ENCODE data around the gene RBBP4. TPM values are rescaled to one million over a fixed set of nuclear protein-coding genes. Genes with fewer than 3 reads are reported as not detected.

Gene RBBP4
- total RNA-seq, 2 donors from 2014 or later: 122 to 183 TPM

DNA sequence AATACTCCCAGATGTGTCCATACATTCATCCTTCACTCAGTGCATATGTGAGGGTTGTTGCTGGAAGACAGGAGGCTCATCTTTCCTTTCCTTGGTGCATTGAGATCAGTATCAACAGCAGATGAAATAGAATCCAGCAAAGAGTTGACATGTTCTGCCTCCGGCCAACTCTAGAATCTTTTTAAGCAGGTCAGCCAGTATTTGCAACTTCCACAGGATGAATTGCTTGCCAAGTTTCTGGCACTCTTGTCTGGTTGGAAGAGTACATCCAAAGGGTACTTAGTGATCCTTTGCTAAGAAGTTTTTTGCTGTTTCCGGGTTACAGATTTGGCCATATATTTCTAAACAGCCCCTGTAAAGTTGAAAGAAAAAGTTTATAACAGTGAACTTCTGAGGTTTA is 30.5 kb downstream of the RBBP4 start:
- Histone ChIP-seq H3K27me3 (replicated peaks; ENCODE audit: insufficient read depth) (no peaks in the 10 kb centered on the region), H3K9me3 (no peaks in the 10 kb centered on the region), H3K4me3 (no peak overlapping the region), H3K27ac (peak overlapping the region in 1 of 2 donors; percentile 24), H3K4me1 (replicated peaks) (peaks cover 9% of the 10 kb centered on the region), H3K36me3 (no peaks in the 10 kb centered on the region)
- TF ChIP-seq POLR2AphosphoS5 (IDR thresholded peaks at IDR 0.05) (peak; percentile 68), POLR2A (IDR thresholded peaks at IDR 0.05) (no peak)
- TF ChIP-seq, protein P1, sequence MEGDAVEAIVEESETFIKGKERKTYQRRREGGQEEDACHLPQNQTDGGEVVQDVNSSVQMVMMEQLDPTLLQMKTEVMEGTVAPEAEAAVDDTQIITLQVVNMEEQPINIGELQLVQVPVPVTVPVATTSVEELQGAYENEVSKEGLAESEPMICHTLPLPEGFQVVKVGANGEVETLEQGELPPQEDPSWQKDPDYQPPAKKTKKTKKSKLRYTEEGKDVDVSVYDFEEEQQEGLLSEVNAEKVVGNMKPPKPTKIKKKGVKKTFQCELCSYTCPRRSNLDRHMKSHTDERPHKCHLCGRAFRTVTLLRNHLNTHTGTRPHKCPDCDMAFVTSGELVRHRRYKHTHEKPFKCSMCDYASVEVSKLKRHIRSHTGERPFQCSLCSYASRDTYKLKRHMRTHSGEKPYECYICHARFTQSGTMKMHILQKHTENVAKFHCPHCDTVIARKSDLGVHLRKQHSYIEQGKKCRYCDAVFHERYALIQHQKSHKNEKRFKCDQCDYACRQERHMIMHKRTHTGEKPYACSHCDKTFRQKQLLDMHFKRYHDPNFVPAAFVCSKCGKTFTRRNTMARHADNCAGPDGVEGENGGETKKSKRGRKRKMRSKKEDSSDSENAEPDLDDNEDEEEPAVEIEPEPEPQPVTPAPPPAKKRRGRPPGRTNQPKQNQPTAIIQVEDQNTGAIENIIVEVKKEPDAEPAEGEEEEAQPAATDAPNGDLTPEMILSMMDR (IDR thresholded peaks at IDR 0.05): no peak
- WGBS: 11% methylated on average over 2 of the region's 2 CpGs
- peak; percentile 31 for DNase-seq (ENCODE audit: low spot score)
- intact Hi-C loops (cut with DNase I): no loop called here

DNA sequence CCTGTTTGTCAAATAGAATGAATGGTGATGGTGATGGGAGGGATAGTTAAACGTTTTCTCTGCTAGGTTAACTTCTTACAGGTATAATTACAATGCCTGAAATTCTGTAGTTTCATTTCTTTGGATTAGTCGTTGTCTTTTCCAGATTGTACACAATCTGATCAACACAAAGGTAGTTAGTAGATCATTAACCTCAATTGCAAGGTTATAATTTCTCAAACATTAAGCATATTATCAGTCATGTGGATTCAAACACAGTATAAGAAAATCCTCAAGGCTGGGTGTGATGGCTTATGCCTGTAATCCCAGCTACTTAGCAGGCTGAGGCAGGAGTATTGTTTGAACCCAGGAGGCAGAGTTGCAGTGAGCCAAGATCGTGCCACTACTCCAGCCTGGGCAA is 31.0 kb downstream of the RBBP4 start:
- Histone ChIP-seq H3K36me3 (no peaks in the 10 kb centered on the region), H3K4me1 (replicated peaks) (peaks cover 9% of the 10 kb centered on the region), H3K27me3 (replicated peaks; ENCODE audit: insufficient read depth) (no peaks in the 10 kb centered on the region), H3K4me3 (no peak overlapping the region), H3K9me3 (no peaks in the 10 kb centered on the region), H3K27ac (peak overlapping the region in 1 of 2 donors; percentile 24)
- intact Hi-C loops (cut with DNase I): no loop called here
- no peak for DNase-seq (ENCODE audit: low spot score)
- 30% methylated on average over 3 of the region's 3 CpGs for WGBS
- TF ChIP-seq POLR2A (IDR thresholded peaks at IDR 0.05) (no peak), POLR2AphosphoS5 (IDR thresholded peaks at IDR 0.05) (no peak)
- TF ChIP-seq, protein P1 (IDR thresholded peaks at IDR 0.05): no peak

DNA sequence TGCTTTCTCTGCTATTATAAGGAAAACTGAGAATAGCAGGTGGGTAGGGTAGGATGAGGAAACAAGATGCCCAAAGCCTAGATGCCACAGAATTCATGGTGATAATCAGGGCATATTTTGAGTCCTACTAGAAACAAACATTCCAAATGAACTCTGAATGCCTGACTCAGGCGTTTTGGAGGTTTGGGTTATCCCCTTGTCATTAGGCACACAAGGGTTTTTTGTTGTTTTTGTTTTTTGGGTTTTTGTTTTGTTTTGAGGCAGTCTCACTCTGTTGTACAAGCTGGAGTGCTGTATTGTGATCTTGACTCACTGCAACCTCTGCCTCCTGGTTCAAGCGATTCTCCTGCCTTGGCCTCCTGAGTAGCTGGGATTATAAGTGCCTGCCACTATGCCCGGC is 32.4 kb downstream of the RBBP4 start:
- peaks cover 9% of the 10 kb centered on the region for H3K4me1 ChIP-seq (replicated peaks)
- peak overlapping the region in 1 of 2 donors; percentile 3 for H3K27ac ChIP-seq
- H3K36me3 ChIP-seq: no peaks in the 10 kb centered on the region
- no peaks in the 10 kb centered on the region for H3K27me3 ChIP-seq (replicated peaks; ENCODE audit: insufficient read depth)
- no peak for DNase-seq (ENCODE audit: low spot score)
- no peak for TF ChIP-seq POLR2A (IDR thresholded peaks at IDR 0.05)
- TF ChIP-seq, protein P1 (IDR thresholded peaks at IDR 0.05): no peak
- no peak for TF ChIP-seq POLR2AphosphoS5 (IDR thresholded peaks at IDR 0.05)
- H3K9me3 ChIP-seq: no peaks in the 10 kb centered on the region
- WGBS: 80% methylated on average over 3 of the region's 3 CpGs
- H3K4me3 ChIP-seq: no peak overlapping the region
- intact Hi-C loops (cut with DNase I): no loop called here

DNA sequence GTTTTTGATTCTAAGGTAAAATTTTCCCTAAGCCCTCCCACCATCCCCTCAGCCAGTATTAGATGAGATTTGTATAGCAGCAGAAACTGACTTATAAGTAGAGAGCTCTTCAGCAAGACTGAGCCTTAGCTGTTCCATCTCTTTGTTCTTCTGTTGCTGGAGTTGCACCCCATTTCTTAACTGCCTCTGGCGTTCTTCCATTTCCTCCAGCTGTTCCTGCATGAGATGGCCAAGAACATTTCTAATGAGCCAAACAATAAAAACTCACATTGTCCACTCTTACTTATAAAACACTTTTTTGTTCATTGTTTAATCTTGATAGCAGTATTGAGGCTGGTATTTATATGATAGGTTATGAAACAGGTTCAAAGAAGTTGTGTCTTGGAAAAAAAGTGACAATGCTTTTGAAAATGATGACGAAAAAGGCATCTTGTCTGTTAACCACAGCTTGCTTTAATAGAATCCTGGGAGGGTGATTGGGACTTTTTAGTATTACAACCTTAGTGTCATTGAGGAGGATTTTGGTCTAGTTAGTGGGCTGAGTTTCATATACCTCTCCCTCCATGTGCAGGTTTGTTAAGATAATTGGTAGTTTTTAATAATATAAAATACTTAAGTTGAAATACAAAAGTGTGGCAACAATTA is 33.3 kb downstream of the RBBP4 start:
- H3K36me3 ChIP-seq: no peaks in the 10 kb centered on the region
- peaks cover 9% of the 10 kb centered on the region for H3K4me1 ChIP-seq (replicated peaks)
- H3K4me3 ChIP-seq: no peak overlapping the region
- intact Hi-C loops (cut with DNase I): no loop called here
- no peaks in the 10 kb centered on the region for H3K9me3 ChIP-seq
- no peaks in the 10 kb centered on the region for H3K27me3 ChIP-seq (replicated peaks; ENCODE audit: insufficient read depth)
- WGBS: 8% methylated on average over 2 of the region's 2 CpGs
- peak overlapping the region; percentile 3 to 44 for H3K27ac ChIP-seq
- TF ChIP-seq, protein P1 (IDR thresholded peaks at IDR 0.05): no peak
- TF ChIP-seq POLR2AphosphoS5 (IDR thresholded peaks at IDR 0.05): peak; percentile 77
- DNase-seq (ENCODE audit: low spot score): peak; percentile 58

DNA sequence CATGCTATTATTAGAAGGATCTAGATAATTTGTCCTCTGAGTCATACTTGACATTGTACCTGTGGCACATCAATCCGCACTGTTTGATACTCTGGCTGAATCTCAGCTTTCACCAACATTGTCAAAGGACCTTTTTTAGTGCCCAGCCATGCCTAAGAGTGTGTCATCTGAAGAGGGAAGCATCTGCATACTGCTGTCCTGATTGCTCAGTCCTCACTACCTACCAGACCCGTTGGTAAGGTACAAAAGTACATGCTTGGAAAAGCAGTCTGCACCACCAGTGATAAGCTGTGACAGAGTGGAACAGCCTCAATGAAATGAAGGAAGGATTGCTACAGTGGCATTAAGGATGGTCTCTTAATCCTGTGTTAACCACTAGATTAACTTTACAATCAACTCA is 34.5 kb downstream of the RBBP4 start:
- H3K27ac ChIP-seq: no peak overlapping the region
- TF ChIP-seq POLR2A (IDR thresholded peaks at IDR 0.05) (no peak), POLR2AphosphoS5 (IDR thresholded peaks at IDR 0.05) (no peak)
- TF ChIP-seq, protein P1 (IDR thresholded peaks at IDR 0.05): no peak
- 88% methylated on average over 2 of the region's 2 CpGs for WGBS

More for the DNA sequence above, 34.5 kb downstream of the RBBP4 start:
- intact Hi-C loops (cut with DNase I): no loop called here
- Histone ChIP-seq H3K9me3 (no peaks in the 10 kb centered on the region), H3K4me3 (no peak overlapping the region), H3K27me3 (replicated peaks; ENCODE audit: insufficient read depth) (no peaks in the 10 kb centered on the region), H3K36me3 (no peaks in the 10 kb centered on the region), H3K4me1 (replicated peaks) (peaks cover 9% of the 10 kb centered on the region)
- DNase-seq (ENCODE audit: low spot score): no peak
